ENCODE measurements around the gene NUCB1. TPM values are rescaled to one million over a fixed set of nuclear protein-coding genes. Genes with fewer than 3 reads are reported as not detected.

Gene NUCB1
- total and polyA plus RNA-seq, 9 of the 15 experiments (the other 6 are each of a cell fraction or from before 2014, with no cell fraction given) = 3.1 to 153 (median 71.7) TPM

- TF ChIP-seq ZNF407 (IDR thresholded peaks at IDR 0.05; ENCODE audit: low read depth) (no peak), MTA3 (IDR thresholded peaks at IDR 0.05; ENCODE audit: borderline replicate concordance) (peak; percentile 92), FOXA1 (IDR thresholded peaks at IDR 0.05; ENCODE audit: borderline replicate concordance) (no peak), BRD9 (IDR thresholded peaks at IDR 0.05; ENCODE audit: low read depth, partially characterized antibody) (peak; percentile 49), MEIS2 (IDR thresholded peaks at IDR 0.05; ENCODE audit: partially characterized antibody) (peak; percentile 54), ZNF644 (tag; IDR thresholded peaks at IDR 0.05; ENCODE audit: low read depth) (peak; percentile 87), ELF1 (tag; IDR thresholded peaks at IDR 0.05) (no peak), TARDBP (IDR thresholded peaks at IDR 0.05) (peak; percentile 95), HDGF (IDR thresholded peaks at IDR 0.05) (no peak), MBD2 (IDR thresholded peaks at IDR 0.05; ENCODE audit: borderline replicate concordance, low read depth) (peak; percentile 89), DEAF1 (CRISPR knock-in tag; IDR thresholded peaks at IDR 0.05) (0 out of 2 replicates have a peak, but pooled peaks have one; percentile 6), YBX1 (IDR thresholded peaks at IDR 0.05) (no peak), MTF1 (CRISPR knock-in tag; IDR thresholded peaks at IDR 0.05; ENCODE audit: borderline replicate concordance) (no peak), TEAD2 (tag; IDR thresholded peaks at IDR 0.05) (peak; percentile 97), SAFB2 (IDR thresholded peaks at IDR 0.05; ENCODE audit: borderline replicate concordance, low read depth, low read length, severe bottlenecking) (no peak), NR2F6 (CRISPR knock-in tag; IDR thresholded peaks at IDR 0.05) (no peak), CHAMP1 (IDR thresholded peaks at IDR 0.05) (peak; percentile 95)
These were observed 21.7 kb upstream of the NUCB1 start (continued) for GRCh38 chr19:48878196-48879024.
